Measurements from ENCODE around the gene FN3KRP. TPM values are rescaled to one million over a fixed set of nuclear protein-coding genes. Genes with fewer than 3 reads are reported as not detected.

Gene FN3KRP
- total RNA-seq, 1 donor from 2014 or later, result 25.3 TPM

- no peak for DNase-seq (ENCODE audit: low read depth)
- Histone ChIP-seq H3K27me3 (ENCODE audit: control insufficient read depth, insufficient read depth, low read length) (no peaks in the 10 kb centered on the region), H3K36me3 (ENCODE audit: control insufficient read depth, insufficient read depth, low read length) (peaks cover 1% of the 10 kb centered on the region), H3K4me3 (ENCODE audit: low read depth, low read length) (no peak overlapping the region)
- no peak for TF ChIP-seq CTCF (IDR thresholded peaks at IDR 0.05; ENCODE audit: insufficient read depth, low read length, poor library complexity, severe bottlenecking)
These were observed 3.7 kb downstream of the FN3KRP start for GRCh38 chr17:82720204-82720603.

GRCh38 chr17:82722341-82723013 lies 6.0 kb downstream of the FN3KRP start:
- Histone ChIP-seq H3K36me3 (ENCODE audit: control insufficient read depth, insufficient read depth, low read length) (peaks cover 1% of the 10 kb centered on the region), H3K27me3 (ENCODE audit: control insufficient read depth, insufficient read depth, low read length) (no peaks in the 10 kb centered on the region), H3K4me3 (ENCODE audit: low read depth, low read length) (no peak overlapping the region)
- DNase-seq (ENCODE audit: low read depth), result no peak
- no peak for TF ChIP-seq CTCF (IDR thresholded peaks at IDR 0.05; ENCODE audit: insufficient read depth, low read length, poor library complexity, severe bottlenecking)

- no peak for TF ChIP-seq CTCF (IDR thresholded peaks at IDR 0.05; ENCODE audit: insufficient read depth, low read length, poor library complexity, severe bottlenecking)
- Histone ChIP-seq H3K4me3 (ENCODE audit: low read depth, low read length) (no peak overlapping the region), H3K27me3 (ENCODE audit: control insufficient read depth, insufficient read depth, low read length) (no peaks in the 10 kb centered on the region), H3K36me3 (ENCODE audit: control insufficient read depth, insufficient read depth, low read length) (peaks cover 1% of the 10 kb centered on the region)
- DNase-seq (ENCODE audit: low read depth), result no peak
These were observed 6.8 kb downstream of the FN3KRP start for GRCh38 chr17:82723169-82723807.

GRCh38 chr17:82726427-82726826 lies 9.9 kb downstream of the FN3KRP start:
- no peak overlapping the region for H3K4me3 ChIP-seq (ENCODE audit: low read depth, low read length)
- DNase-seq (ENCODE audit: low read depth), result no peak
- peaks cover 1% of the 10 kb centered on the region for H3K36me3 ChIP-seq (ENCODE audit: control insufficient read depth, insufficient read depth, low read length)
- no peak for TF ChIP-seq CTCF (IDR thresholded peaks at IDR 0.05; ENCODE audit: insufficient read depth, low read length, poor library complexity, severe bottlenecking)
- no peaks in the 10 kb centered on the region for H3K27me3 ChIP-seq (ENCODE audit: control insufficient read depth, insufficient read depth, low read length)

GRCh38 chr17:82729479-82730260 lies 13.2 kb downstream of the FN3KRP start:
- H3K4me3 ChIP-seq (ENCODE audit: low read depth, low read length), result no peak overlapping the region
- no peak for DNase-seq (ENCODE audit: low read depth)
- H3K36me3 ChIP-seq (ENCODE audit: control insufficient read depth, insufficient read depth, low read length), result no peaks in the 10 kb centered on the region
- no peaks in the 10 kb centered on the region for H3K27me3 ChIP-seq (ENCODE audit: control insufficient read depth, insufficient read depth, low read length)
- no peak for TF ChIP-seq CTCF (IDR thresholded peaks at IDR 0.05; ENCODE audit: insufficient read depth, low read length, poor library complexity, severe bottlenecking)

Measured in kidney epithelial cell (primary cell).